Measurements from ENCODE around the gene NPC2. TPM values are rescaled to one million over a fixed set of nuclear protein-coding genes. Genes with fewer than 3 reads are reported as not detected.

The NPC2 gene
- total RNA-seq, 4 donors from 2014 or later = 88.3 to 393 (median 147) TPM

- TF ChIP-seq CTCF (IDR thresholded peaks at IDR 0.05) (no peak), POLR2A (IDR thresholded peaks at IDR 0.05) (no peak), EP300 (IDR thresholded peaks at IDR 0.05; ENCODE audit: low read depth) (no peak), POLR2AphosphoS5 (IDR thresholded peaks at IDR 0.05) (no peak)
- in situ Hi-C loops (cut with MboI; ENCODE audit: low pct_ligation_motif_present in 1 of 4, low pct_unique_long_range_greater_than_20kb in 1 of 4, low sequenced_read_pairs in 3 of 4) = no loop called here
Measured at GRCh38 chr14:74441113-74441512, 52.0 kb downstream of the NPC2 start.

GRCh38 chr14:74438351-74438915, 54.7 kb downstream of the NPC2 start:
- in situ Hi-C loops (cut with MboI; ENCODE audit: low pct_ligation_motif_present in 1 of 4, low pct_unique_long_range_greater_than_20kb in 1 of 4, low sequenced_read_pairs in 3 of 4) = no loop called here
- 35 to 47% methylated on average over 2 to 3 of the region's 3 CpGs for WGBS, 2 donors (ENCODE audit: low coverage in 1 of 2)

More at GRCh38 chr14:74441113-74441512, 52.0 kb downstream of the NPC2 start:
- Histone ChIP-seq H3K4me3 (no peak overlapping the region), H3K27ac (no peak overlapping the region), H3K9me3 (no peaks in the 10 kb centered on the region), H3K4me1 (no peaks in the 10 kb centered on the region), H3K27me3 (no peaks in the 10 kb centered on the region), H3K36me3 (no peaks in the 10 kb centered on the region)
- DNase-seq = no peak
- 58 to 75% methylated on average over 3 of the region's 3 CpGs for WGBS, 2 donors (ENCODE audit: low coverage in 1 of 2)
- intact Hi-C loops (cut with DNase I; ENCODE audit: low total_unique reads) = no loop called here

GRCh38 chr14:74437496-74438053, 55.5 kb downstream of the NPC2 start:
- Histone ChIP-seq H3K27ac (no peak overlapping the region), H3K36me3 (no peaks in the 10 kb centered on the region), H3K4me1 (no peaks in the 10 kb centered on the region), H3K27me3 (no peaks in the 10 kb centered on the region), H3K9me3 (no peaks in the 10 kb centered on the region), H3K4me3 (no peak overlapping the region)
- no peak for TF ChIP-seq CTCF (IDR thresholded peaks at IDR 0.05)
- TF ChIP-seq EP300 (IDR thresholded peaks at IDR 0.05; ENCODE audit: low read depth) = no peak
- TF ChIP-seq POLR2A (IDR thresholded peaks at IDR 0.05) = no peak
- no peak for TF ChIP-seq POLR2AphosphoS5 (IDR thresholded peaks at IDR 0.05)
- intact Hi-C loops (cut with DNase I; ENCODE audit: low total_unique reads) = no loop called here
- 0 to 25% methylated on average over 1 to 3 of the region's 3 CpGs for WGBS, 2 donors (ENCODE audit: low coverage in 1 of 2)
- DNase-seq = no peak
- in situ Hi-C loops (cut with MboI; ENCODE audit: low pct_ligation_motif_present in 1 of 4, low pct_unique_long_range_greater_than_20kb in 1 of 4, low sequenced_read_pairs in 3 of 4) = no loop called here

More at GRCh38 chr14:74438351-74438915, 54.7 kb downstream of the NPC2 start:
- no peaks in the 10 kb centered on the region for H3K4me1 ChIP-seq
- no peak overlapping the region for H3K27ac ChIP-seq
- DNase-seq = no peak
- no peak overlapping the region for H3K4me3 ChIP-seq
- intact Hi-C loops (cut with DNase I; ENCODE audit: low total_unique reads) = no loop called here
- no peaks in the 10 kb centered on the region for H3K27me3 ChIP-seq
- no peaks in the 10 kb centered on the region for H3K36me3 ChIP-seq
- no peaks in the 10 kb centered on the region for H3K9me3 ChIP-seq
- TF ChIP-seq POLR2AphosphoS5 (IDR thresholded peaks at IDR 0.05) = no peak
- TF ChIP-seq EP300 (IDR thresholded peaks at IDR 0.05; ENCODE audit: low read depth) = no peak
- TF ChIP-seq POLR2A (IDR thresholded peaks at IDR 0.05) = no peak
- no peak for TF ChIP-seq CTCF (IDR thresholded peaks at IDR 0.05)

GRCh38 chr14:74434294-74434693, 58.8 kb downstream of the NPC2 start:
- Histone ChIP-seq H3K9me3 (no peaks in the 10 kb centered on the region), H3K27me3 (no peaks in the 10 kb centered on the region), H3K4me3 (no peak overlapping the region), H3K4me1 (no peaks in the 10 kb centered on the region), H3K36me3 (no peaks in the 10 kb centered on the region), H3K27ac (no peak overlapping the region)
- in situ Hi-C loops (cut with MboI; ENCODE audit: low pct_ligation_motif_present in 1 of 4, low pct_unique_long_range_greater_than_20kb in 1 of 4, low sequenced_read_pairs in 3 of 4) (no loop called here), intact Hi-C loops (cut with DNase I; ENCODE audit: low total_unique reads) (no loop called here)
- DNase-seq = no peak
- TF ChIP-seq POLR2AphosphoS5 (IDR thresholded peaks at IDR 0.05) (no peak), POLR2A (IDR thresholded peaks at IDR 0.05) (no peak), CTCF (IDR thresholded peaks at IDR 0.05) (no peak), EP300 (IDR thresholded peaks at IDR 0.05; ENCODE audit: low read depth) (no peak)
- 20 to 26% methylated on average over 2 of the region's 2 CpGs for WGBS, 2 donors (ENCODE audit: low coverage in 1 of 2)
